HG03432 (cell line): ENCODE results near the gene XCR1.

ENCODE experiments used
- ATAC-seq: cut with Tn5 transposase; IDR thresholded peaks from one replicate; pipeline ENCODE4 v1.9.1; 2021; ENCODE audit warnings: mild to moderate bottlenecking, moderate library complexity; ENCODE audit not compliant: unreplicated experiment

The XCR1 gene

GRCh38 chr3:45984331-45985312 lies 42.7 kb downstream of the XCR1 start:
- ATAC-seq, result no peak

DNA sequence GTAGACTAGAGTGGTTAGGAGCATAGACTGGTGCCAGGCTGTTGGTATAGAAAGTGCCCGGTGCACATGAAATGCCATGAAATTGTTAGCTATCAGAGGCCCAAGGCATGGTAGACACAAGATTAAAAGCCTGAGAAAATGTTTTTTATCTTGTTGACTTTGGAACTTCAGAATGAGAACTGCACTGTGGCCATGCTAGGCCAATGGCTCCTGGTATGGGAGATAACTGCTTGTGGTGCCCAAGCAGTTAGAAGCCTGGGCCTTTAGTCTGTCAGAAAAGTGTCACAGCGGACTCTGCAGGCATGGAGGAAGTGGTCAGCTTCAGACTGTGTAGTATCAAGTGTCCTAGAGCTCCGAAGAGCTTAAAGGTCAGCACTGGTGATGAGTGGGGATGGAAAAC lies 43.5 kb downstream of the XCR1 start:
- no peak for ATAC-seq

GRCh38 chr3:45981346-45982074 lies 45.8 kb downstream of the XCR1 start:
- no peak for ATAC-seq

DNA sequence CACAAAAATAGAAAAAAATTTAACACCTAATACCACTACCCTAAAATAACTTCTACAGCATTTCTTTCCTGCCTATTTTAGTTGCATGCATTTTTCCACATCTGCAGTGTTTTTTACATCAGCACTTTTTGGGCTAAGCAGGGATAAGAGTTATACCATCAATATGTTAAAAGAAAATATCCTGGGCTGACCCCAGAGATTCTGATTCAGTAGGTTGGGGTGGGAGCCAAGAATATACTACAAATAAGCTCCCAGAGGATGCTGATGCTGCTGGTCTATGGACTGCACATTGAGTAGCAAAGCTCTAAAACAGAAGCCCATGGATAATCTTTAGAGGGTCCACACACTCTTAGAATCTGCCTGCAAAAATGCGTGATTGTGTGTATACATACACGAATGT lies 46.5 kb downstream of the XCR1 start:
- no peak for ATAC-seq

DNA sequence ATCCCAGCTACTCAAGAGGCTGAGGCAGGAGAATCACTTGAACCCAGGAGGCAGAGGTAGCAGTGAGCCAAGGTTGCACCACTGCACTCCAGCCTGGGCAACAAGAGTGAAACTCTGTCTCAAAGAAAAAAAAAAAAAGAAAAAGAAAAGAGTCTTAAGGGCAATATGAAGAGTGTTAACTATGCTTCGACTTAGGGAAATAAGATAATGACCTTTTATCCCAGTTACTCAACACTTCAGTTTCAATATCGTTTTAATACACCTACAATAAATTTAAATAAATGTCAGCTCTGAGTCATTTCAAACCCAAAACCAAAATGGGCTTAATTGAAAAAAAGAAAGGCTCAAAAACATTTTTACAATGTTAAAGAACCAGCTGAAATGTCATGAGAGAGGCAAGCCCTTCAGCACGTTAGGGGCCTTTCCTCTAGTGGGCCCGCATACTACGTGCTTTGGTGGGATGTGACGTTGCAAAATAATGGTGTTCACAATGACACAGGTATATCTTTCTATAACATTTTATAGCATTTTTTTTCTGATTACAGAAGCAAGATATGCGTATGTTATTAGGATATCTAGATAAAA lies 47.0 kb downstream of the XCR1 start:
- no peak for ATAC-seq

DNA sequence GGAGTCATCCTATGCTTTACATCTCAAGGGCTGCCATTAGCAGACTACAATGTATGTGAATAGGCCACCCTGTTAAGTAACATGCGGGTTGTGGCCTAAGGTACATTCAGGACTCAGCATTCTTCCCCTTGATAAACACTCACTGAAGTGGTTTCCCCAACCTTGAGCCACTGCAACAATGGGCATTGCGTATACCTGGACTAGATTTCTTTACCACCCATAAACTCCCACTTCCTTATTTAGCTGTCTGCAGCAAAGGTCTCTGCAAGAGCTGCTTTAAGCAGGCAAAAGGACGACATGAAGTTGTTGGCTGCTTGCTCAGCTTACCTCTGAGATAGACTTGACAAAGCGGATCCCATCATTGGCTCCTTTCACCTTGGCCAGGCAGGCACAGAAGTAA lies 47.9 kb downstream of the XCR1 start:
- no peak for ATAC-seq

DNA sequence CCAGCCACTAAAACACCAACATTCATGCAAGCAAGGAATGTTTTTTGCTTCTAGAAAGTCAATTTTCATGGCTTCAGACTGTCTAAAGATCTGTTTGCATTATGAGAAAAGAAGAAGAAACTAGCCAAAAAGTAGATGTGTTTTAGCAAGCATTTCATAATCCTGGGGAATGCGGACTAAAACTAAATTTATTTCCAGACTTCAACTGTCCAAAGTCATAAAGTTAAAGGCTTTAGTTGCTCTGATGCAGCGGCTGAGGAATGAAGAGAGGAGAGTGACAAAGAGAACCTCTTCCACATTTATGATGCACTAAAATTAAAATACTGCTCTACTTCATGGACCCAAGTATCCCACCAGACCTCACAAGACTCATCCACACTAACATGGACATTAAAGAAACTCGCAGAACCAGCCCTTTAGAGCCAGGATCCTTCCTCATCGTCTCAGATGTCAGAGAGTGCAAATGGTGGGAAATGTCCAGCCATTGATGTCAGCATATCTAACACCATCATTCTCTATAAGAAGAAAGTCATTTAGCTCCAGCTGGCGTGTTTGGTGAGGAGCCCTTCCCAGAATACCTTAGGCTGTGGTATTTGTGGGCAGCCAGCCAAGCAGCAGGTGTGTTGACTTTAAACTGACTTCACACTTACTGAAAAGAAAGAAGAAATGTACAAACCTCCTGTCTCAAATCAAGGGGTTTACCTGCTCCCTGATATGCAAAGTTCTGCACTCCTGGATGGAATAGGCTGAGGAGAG lies 49.1 kb downstream of the XCR1 start:
- ATAC-seq, result no peak

DNA sequence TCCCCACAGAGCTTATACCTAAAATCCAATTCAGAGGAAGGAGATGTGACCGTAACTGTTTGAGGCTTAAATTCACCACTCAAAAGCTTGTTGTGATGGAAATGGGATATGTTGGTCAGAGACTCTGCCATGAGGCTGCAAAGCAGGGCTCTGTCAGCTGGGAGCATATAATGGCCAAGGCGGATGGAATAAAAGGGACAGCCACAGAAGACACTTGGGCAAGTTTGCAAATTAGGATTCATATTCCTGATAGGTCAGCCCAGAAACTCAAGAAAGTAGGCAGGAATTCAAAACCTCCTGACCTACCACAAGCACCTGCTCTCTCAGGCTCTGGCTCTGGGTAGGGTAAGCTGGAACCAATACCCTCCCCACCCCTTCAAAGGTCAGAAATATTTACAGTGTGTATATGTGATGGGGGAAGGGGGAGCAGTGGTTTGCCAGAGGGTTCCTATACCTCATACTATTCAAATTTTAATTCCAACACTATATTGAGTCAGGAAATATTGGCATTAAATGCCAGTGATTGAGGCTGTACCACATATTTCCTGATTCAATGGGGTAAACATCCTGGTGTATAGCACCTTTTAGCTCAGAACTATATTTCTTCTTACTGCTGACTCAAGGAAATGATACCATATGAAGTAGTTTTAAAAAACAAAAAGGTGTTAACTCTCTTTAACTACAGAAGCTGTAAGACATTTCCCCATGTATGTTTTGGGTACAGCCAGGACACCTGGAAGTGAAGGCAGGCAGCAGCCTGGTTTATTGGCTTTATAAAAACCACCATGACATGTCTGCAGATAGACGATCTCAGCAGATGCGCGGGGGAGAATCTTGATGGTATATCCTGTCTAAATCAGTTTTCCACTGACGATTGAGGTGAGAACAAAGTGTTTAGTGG lies 50.8 kb downstream of the XCR1 start:
- no peak for ATAC-seq

DNA sequence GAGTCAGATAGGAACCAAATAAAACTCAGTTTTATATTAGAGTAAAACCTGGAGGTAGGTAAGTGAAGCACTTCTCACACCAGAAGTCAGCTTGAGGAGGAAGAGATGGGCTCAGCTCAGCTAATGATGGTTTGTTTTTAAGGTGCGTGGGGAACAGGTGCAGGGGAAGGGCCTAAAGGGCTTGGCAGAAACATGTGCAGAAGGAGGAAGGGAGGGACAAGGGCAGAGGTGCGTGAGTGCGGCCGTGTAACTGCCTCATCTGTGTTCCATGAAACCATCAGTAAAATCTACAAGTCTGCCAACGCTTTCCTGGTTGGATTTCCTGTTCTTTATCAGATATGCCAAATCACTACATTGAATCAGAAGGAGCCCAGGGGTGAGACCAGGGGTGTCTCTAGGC lies 51.6 kb downstream of the XCR1 start:
- ATAC-seq, result no peak

GRCh38 chr3:45974686-45975085 lies 52.6 kb downstream of the XCR1 start:
- no peak for ATAC-seq

GRCh38 chr3:45972534-45973402 lies 54.5 kb downstream of the XCR1 start:
- ATAC-seq, result no peak

GRCh38 chr3:45969953-45970352 lies 57.3 kb downstream of the XCR1 start:
- ATAC-seq, result no peak

GRCh38 chr3:45969116-45969515 lies 58.2 kb downstream of the XCR1 start:
- no peak for ATAC-seq

GRCh38 chr3:45968706-45969105 lies 58.6 kb downstream of the XCR1 start:
- no peak for ATAC-seq

DNA sequence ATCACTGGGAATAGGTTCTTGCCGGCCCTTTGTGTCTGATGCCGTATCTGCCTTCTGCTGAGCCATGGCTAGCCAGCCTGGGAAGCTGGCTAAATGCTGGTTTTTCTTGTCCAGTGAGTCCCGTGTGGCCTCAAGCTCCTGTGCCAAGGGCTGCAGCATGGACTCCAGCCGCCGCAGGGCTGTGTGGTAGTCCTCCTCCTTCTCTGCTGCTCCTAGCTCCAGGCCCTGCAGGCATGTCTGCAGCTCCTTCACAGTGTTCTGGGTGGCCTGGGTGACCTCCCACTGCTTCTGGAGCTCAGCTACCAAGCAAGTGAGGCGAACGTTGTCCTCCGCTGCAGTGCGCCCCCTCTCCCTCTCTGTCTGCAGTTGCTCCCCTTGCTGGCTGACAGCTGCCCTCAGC lies 59.1 kb downstream of the XCR1 start:
- no peak for ATAC-seq

DNA sequence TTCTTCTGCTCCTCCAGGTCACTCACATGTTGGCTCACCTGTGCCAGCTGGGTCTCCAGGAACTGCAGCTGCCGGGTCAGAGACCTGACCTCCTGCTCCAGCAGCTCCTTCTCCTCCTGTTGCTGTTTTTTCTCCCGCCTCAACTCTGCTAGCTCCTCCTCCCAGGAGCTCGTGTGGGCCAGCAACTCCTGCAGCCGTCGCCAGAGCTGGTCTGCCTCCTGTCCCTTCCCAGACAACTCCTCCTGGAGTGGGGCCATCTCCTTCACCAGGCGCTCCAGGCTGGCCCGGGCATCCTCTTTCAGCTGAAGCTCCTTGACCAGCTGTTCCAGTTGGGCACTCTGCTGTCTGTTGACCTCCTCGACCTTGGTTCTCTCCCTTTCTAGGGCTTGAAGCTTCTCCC lies 59.6 kb downstream of the XCR1 start:
- ATAC-seq, result no peak
